ENCODE results near the gene NKAPL.
"Not testable (repeated sequence)": the region's sequence is repeated elsewhere in the genome, so short reads cannot be mapped to it uniquely, and the experiment has no call there.

NKAPL gene

GRCh38 chr6:28296520-28297060, 37.5 kb downstream of the NKAPL start:
- DNase-seq (ENCODE audit: low read depth in 1 of 2, low spot score in 1 of 2): no peak

- peak in 1 of 2 donors; percentile 13 for DNase-seq (ENCODE audit: low read depth in 1 of 2, low spot score in 1 of 2)
Measured at GRCh38 chr6:28303570-28303969, 44.5 kb downstream of the NKAPL start.

- not testable (repeated sequence) for DNase-seq (ENCODE audit: low read depth in 1 of 2, low spot score in 1 of 2)
Measured at GRCh38 chr6:28306363-28306762, 47.3 kb downstream of the NKAPL start.

All from activated CD4-positive, alpha-beta T cell treated with anti-CD3 and anti-CD28 coated beads, Interleukin-2, amount 50 U/mL, for 24 hours (primary cell).